HepG2 (cell line): ENCODE results near the gene P4HB. TPM values are rescaled to one million over a fixed set of nuclear protein-coding genes. Genes with fewer than 3 reads are reported as not detected.

ENCODE experiments used
- ATAC-seq: fragments of 200-7000 bp; cut with Tn5 transposase; 3 replicates; pipeline ENCODE4 v1.9.1; 2020; ENCODE audit warnings: mild to moderate bottlenecking, moderate library complexity
- BruUV-seq: library from RNA; stranded (reverse); fragments of 400-500 nt; replicated peaks from 2 replicates; lab custom pipeline; 2021; lab: Mats Ljungman, UMichigan
- CTCF ChIA-PET: fragments of 300-600 bp; formaldehyde crosslinking; extraction: SDS; loops from one replicate; lab custom pipeline; 2021; ENCODE audit warnings: low total read pairs, inconsistent platforms, low intra/inter-chr PET ratio; lab: Yijun Ruan, JAX
- POLR2A ChIA-PET: fragments of 350-600 bp; sonication (Branson Sonifier 250); formaldehyde crosslinking; loops from one replicate; lab custom pipeline; 2020; ENCODE audit warnings: antibody characterized with exemption, inconsistent platforms; lab: Yijun Ruan, JAX
- DNase-seq: peaks from one replicate; pipeline ENCODE4 v3.0.0-alpha.2; 2015; ENCODE audit warnings: low spot score
- FAIRE-seq: peaks from 3 replicates; lab custom pipeline; 2011; peaks lifted over from hg19 to GRCh38; lab: Jason Lieb, UNC
- H2AFZ ChIP-seq: one replicate; pipeline ENCODE4 v1.6.1; 2011; ENCODE audit warnings: low read length, inconsistent platforms
- H3K27ac ChIP-seq: fragments of 300-600 bp; 3 replicates; pipeline ENCODE4 v1.8.0; 2011; ENCODE audit warnings: mixed run types, mild to moderate bottlenecking, mixed read lengths, low read length, inconsistent platforms; ENCODE audit not compliant: insufficient read depth; ENCODE audit errors: extremely low read length
- H3K27me3 ChIP-seq, 2 experiments: fragments of 200-600 bp in 1 of 2; 2 replicates in 1 of 2; 3 replicates in 1 of 2; pipeline versions ENCODE4 v1.6.0 to v1.8.0; 2011; ENCODE audit warnings: low read length in 2 of 2, mild to moderate bottlenecking in 2 of 2, moderate library complexity in 2 of 2, inconsistent platforms in 1 of 2; ENCODE audit not compliant: insufficient read depth in 2 of 2, control insufficient read depth in 1 of 2
- H3K36me3 ChIP-seq, 2 experiments: fragments of 200-600 bp in 1 of 2; replicated peaks in 1 of 2; 2 replicates in 1 of 2; 3 replicates in 1 of 2; pipeline versions ENCODE4 v1.5.1 to v1.8.0; 2011; ENCODE audit warnings: low read length in 2 of 2, inconsistent platforms in 1 of 2; ENCODE audit not compliant: insufficient read depth in 2 of 2, control insufficient read depth in 1 of 2
- H3K4me1 ChIP-seq: 2 replicates; pipeline ENCODE4 v1.5.1; 2012; ENCODE audit warnings: low read length, inconsistent platforms; ENCODE audit not compliant: insufficient read depth
- H3K4me2 ChIP-seq: 2 replicates; pipeline ENCODE4 v1.6.0; 2011; ENCODE audit warnings: low read depth, low read length, inconsistent platforms
- H3K4me3 ChIP-seq, 3 experiments: fragments of 200-600 bp in 1 of 3; sonication (generic), shearing (Covaris generic) in 1 of 3; replicated peaks in 1 of 3; 2 replicates each; pipeline ENCODE4 v1.5.1; 2011 to 2016; ENCODE audit warnings: low read length in 3 of 3, inconsistent platforms in 2 of 3, low read depth in 2 of 3, mild to moderate bottlenecking in 2 of 3, control low read depth in 1 of 3, mixed read lengths in 1 of 3; ENCODE audit not compliant: insufficient read depth in 1 of 3
- H3K79me2 ChIP-seq: one replicate; pipeline ENCODE4 v1.6.1; 2011; ENCODE audit warnings: low read length, inconsistent platforms; ENCODE audit not compliant: insufficient read depth
- H3K9ac ChIP-seq: 2 replicates; pipeline ENCODE4 v1.6.0; 2011; ENCODE audit warnings: mild to moderate bottlenecking, low read depth, low read length, inconsistent platforms; ENCODE audit not compliant: insufficient read depth
- H3K9me3 ChIP-seq: 2 replicates; pipeline ENCODE4 v1.5.1; 2012; ENCODE audit warnings: mild to moderate bottlenecking, low read length
- H4K20me1 ChIP-seq: 2 replicates; pipeline ENCODE4 v1.6.0; 2011; ENCODE audit warnings: inconsistent platforms, mild to moderate bottlenecking, low read length, moderate library complexity; ENCODE audit not compliant: insufficient read depth
- CHCHD3 ChIP-seq: sonication (generic); formaldehyde crosslinking; IDR thresholded peaks from 2 replicates; pipeline ENCODE4 v1.8.0; 2022; ENCODE audit warnings: mild to moderate bottlenecking, missing genetic modification reagents, moderate library complexity
- KLF9 ChIP-seq: IDR thresholded peaks from 2 replicates; pipeline ENCODE4 v1.6.1; 2016; ENCODE audit warnings: low read depth
- TCF7 ChIP-seq: sonication (generic); IDR thresholded peaks from 2 replicates; pipeline ENCODE4 v1.6.1; 2016; ENCODE audit warnings: antibody characterized with exemption, low read depth
- ZC3H13 ChIP-seq: sonication (generic); formaldehyde crosslinking; IDR thresholded peaks from 2 replicates; pipeline ENCODE4 v1.8.1; 2023; ENCODE audit warnings: mild to moderate bottlenecking, missing genetic modification reagents, moderate library complexity
- ZFY ChIP-seq: sonication (generic); formaldehyde crosslinking; IDR thresholded peaks from 2 replicates; pipeline ENCODE4 v1.4.0; 2020; ENCODE audit warnings: missing genetic modification reagents
- ZNF142 ChIP-seq: sonication (generic); formaldehyde crosslinking; IDR thresholded peaks from 2 replicates; pipeline ENCODE4 v1.4.0; 2020; ENCODE audit warnings: missing genetic modification reagents
- ZNF143 ChIP-seq: sonication (generic); formaldehyde crosslinking; IDR thresholded peaks from 2 replicates; pipeline ENCODE4 v1.4.0; 2020; ENCODE audit warnings: missing genetic modification reagents
- ZNF44 ChIP-seq: sonication (generic); formaldehyde crosslinking; IDR thresholded peaks from 2 replicates; pipeline ENCODE4 v1.5.1; 2020; ENCODE audit warnings: mild to moderate bottlenecking, missing genetic modification reagents
- ZSCAN31 ChIP-seq: sonication (generic); formaldehyde crosslinking; IDR thresholded peaks from 2 replicates; pipeline ENCODE4 v1.5.0; 2020; ENCODE audit warnings: low read depth, mild to moderate bottlenecking, missing genetic modification reagents
- WGBS: methylation state at CpG from one replicate; pipeline ENCODE4 v1.1.6; 2017; ENCODE audit warnings: low lambda C conversion rate; 5-methylcytosine and 5-hydroxymethylcytosine counted together
- in situ Hi-C: cut with HindIII; loops from 2 replicates; pipeline ENCODE4 v1.10.0; 2017; ENCODE audit warnings: low pct_unique_long_range_greater_than_20kb; ENCODE audit not compliant: extremely low pct_ligation_motif_present
- intact Hi-C: fragments of 100-400 bp; cut with micrococcal nuclease; formaldehyde crosslinking; loops from one replicate; pipeline ENCODE4 v1.10.0; 2022; ENCODE audit not compliant: unreplicated experiment
- polyA plus RNA-seq, 8 experiments: library from polyadenylated mRNA; depleted of rRNA in 3 of 8; stranded (reverse) in 7 of 8; unstranded in 1 of 8; fragments of >200 nt; fragmentation: Illumina TruSeq in 4 of 8; extraction: Trizol in 4 of 8; gene quantifications; 2 replicates each; pipeline versions ENCODE4 v1.2.1 to v1.2.3, GENCODE V29; 2011 to 2016; ENCODE audit warnings: low read depth in 4 of 8, missing spikeins in 1 of 8, mixed read lengths in 1 of 8; ENCODE audit not compliant: insufficient read depth in 1 of 8
- total RNA-seq, 5 experiments: library from RNA; depleted of rRNA; stranded (reverse); fragments of >200 nt; fragmentation: Illumina TruSeq; extraction: Trizol; gene quantifications; 2 replicates each; pipeline ENCODE4 v1.2.3, GENCODE V29; 2016; ENCODE audit warnings: low read depth in 1 of 5
- TF ChIP-seq, protein P1 (sequence below): sonication (generic); formaldehyde crosslinking; IDR thresholded peaks from 2 replicates; pipeline ENCODE4 v1.4.0; 2020; ENCODE audit warnings: missing genetic modification reagents
- TF ChIP-seq, protein P2 (sequence below): sonication (generic); formaldehyde crosslinking; IDR thresholded peaks from 2 replicates; pipeline ENCODE4 v1.4.0; 2020; ENCODE audit warnings: mild to moderate bottlenecking, missing genetic modification reagents

Gene P4HB
- total and polyA plus RNA-seq, 2 of the 13 experiments (the other 11 are each of a cell fraction or from before 2014, with no cell fraction given): 185 to 782 TPM

GRCh38 chr17:81901167-81902022 lies 41.1 kb upstream of the P4HB start (continued):
- TF ChIP-seq ZNF143 (CRISPR knock-in tag) (no peak), TCF7 (no peak), ZNF44 (CRISPR knock-in tag) (no peak)

GRCh38 chr17:81900181-81900820 lies 40.0 kb upstream of the P4HB start:
- Histone ChIP-seq H3K4me2 (no peak overlapping the region), H3K9me3 (no peaks in the 10 kb centered on the region), H3K4me1 (peaks cover 16% of the 10 kb centered on the region), H3K27ac (peak overlapping the region; percentile 6), H3K79me2 (no peaks in the 10 kb centered on the region), H4K20me1 (peaks cover 5% of the 10 kb centered on the region; the same call in 1 of the 2 replicates), H2AFZ (no peak overlapping the region), H3K27me3 (no peaks in the 10 kb centered on the region), H3K4me3 (no peak overlapping the region), H3K9ac (no peak overlapping the region), H3K36me3 (peaks cover 22 to 44% of the 10 kb centered on the region in 2 experiments)
- CTCF ChIA-PET: no interaction called here
- ATAC-seq (peak; percentile 3), FAIRE-seq (peak; percentile 34), DNase-seq (no peak)
- WGBS: 94% methylated on average over 12 of the region's 18 CpGs
- in situ Hi-C loops: no loop called here
- POLR2A ChIA-PET: interaction anchor here (2.8 kb wide), 1 partner anchor 10 kb away, joined by 16 read pairs; the partner anchor contains the start of gene PCYT2
- intact Hi-C loops: no loop called here
- no TSS peak for BruUV-seq
- peak; percentile 63 for TF ChIP-seq ZC3H13 (CRISPR knock-in tag)
- peak; percentile 42; the same call in 1 of the 2 replicates for TF ChIP-seq CHCHD3 (CRISPR knock-in tag)
- TF ChIP-seq, protein P1, sequence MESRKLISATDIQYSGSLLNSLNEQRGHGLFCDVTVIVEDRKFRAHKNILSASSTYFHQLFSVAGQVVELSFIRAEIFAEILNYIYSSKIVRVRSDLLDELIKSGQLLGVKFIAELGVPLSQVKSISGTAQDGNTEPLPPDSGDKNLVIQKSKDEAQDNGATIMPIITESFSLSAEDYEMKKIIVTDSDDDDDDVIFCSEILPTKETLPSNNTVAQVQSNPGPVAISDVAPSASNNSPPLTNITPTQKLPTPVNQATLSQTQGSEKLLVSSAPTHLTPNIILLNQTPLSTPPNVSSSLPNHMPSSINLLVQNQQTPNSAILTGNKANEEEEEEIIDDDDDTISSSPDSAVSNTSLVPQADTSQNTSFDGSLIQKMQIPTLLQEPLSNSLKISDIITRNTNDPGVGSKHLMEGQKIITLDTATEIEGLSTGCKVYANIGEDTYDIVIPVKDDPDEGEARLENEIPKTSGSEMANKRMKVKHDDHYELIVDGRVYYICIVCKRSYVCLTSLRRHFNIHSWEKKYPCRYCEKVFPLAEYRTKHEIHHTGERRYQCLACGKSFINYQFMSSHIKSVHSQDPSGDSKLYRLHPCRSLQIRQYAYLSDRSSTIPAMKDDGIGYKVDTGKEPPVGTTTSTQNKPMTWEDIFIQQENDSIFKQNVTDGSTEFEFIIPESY (CRISPR knock-in tag): peak; percentile 79; the same call in 1 of the 2 replicates
- no peak for TF ChIP-seq KLF9 (CRISPR knock-in tag)
- TF ChIP-seq, protein P2, sequence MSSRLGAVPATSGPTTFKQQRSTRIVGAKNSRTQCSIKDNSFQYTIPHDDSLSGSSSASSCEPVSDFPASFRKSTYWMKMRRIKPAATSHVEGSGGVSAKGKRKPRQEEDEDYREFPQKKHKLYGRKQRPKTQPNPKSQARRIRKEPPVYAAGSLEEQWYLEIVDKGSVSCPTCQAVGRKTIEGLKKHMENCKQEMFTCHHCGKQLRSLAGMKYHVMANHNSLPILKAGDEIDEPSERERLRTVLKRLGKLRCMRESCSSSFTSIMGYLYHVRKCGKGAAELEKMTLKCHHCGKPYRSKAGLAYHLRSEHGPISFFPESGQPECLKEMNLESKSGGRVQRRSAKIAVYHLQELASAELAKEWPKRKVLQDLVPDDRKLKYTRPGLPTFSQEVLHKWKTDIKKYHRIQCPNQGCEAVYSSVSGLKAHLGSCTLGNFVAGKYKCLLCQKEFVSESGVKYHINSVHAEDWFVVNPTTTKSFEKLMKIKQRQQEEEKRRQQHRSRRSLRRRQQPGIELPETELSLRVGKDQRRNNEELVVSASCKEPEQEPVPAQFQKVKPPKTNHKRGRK (CRISPR knock-in tag): no peak
- TF ChIP-seq ZNF142 (CRISPR knock-in tag): 0 out of 2 replicates have a peak, but pooled peaks have one; percentile 17
- peak; percentile 19; the same call in 1 of the 2 replicates for TF ChIP-seq ZFY (CRISPR knock-in tag)
- 0 out of 2 replicates have a peak, but pooled peaks have one; percentile 10 for TF ChIP-seq ZSCAN31 (CRISPR knock-in tag)
